HuH-7 (cell line): ENCODE results near the gene COL4A1.
A peak's percentile ranks its signal among the peaks of the same experiment; 100 is the strongest.
"Not testable (repeated sequence)": the region's sequence is repeated elsewhere in the genome, so short reads cannot be mapped to it uniquely, and the experiment has no call there.

Experiments used
- DNase-seq: peaks from one replicate; pipeline ENCODE4 v3.0.0; 2011; ENCODE audit warnings: low spot score

Gene COL4A1

GRCh38 chr13:110113284-110113764 lies 193.6 kb downstream of the COL4A1 start:
- DNase-seq: no peak

GRCh38 chr13:110112379-110112778 lies 194.6 kb downstream of the COL4A1 start:
- DNase-seq: not testable (repeated sequence)

- DNase-seq: no peak
Measured at GRCh38 chr13:110110783-110111182, 196.2 kb downstream of the COL4A1 start.

GRCh38 chr13:110109910-110110309 lies 197.0 kb downstream of the COL4A1 start:
- no peak for DNase-seq

- no peak for DNase-seq
Measured at GRCh38 chr13:110109140-110109783, 197.7 kb downstream of the COL4A1 start.

- peak; percentile 67 for DNase-seq
Measured at GRCh38 chr13:110108348-110109139, 198.4 kb downstream of the COL4A1 start.

- DNase-seq: no peak
Measured at GRCh38 chr13:110107568-110108347, 199.2 kb downstream of the COL4A1 start.

GRCh38 chr13:110106726-110107125 lies 200.2 kb downstream of the COL4A1 start:
- no peak for DNase-seq

GRCh38 chr13:110105136-110105535 lies 201.8 kb downstream of the COL4A1 start:
- no peak for DNase-seq

- DNase-seq: no peak
Measured at GRCh38 chr13:110103534-110103933, 203.4 kb downstream of the COL4A1 start.

- DNase-seq: no peak
Measured at GRCh38 chr13:110103026-110103425, 203.9 kb downstream of the COL4A1 start.

GRCh38 chr13:110102053-110102452 lies 204.9 kb downstream of the COL4A1 start:
- DNase-seq: no peak

- no peak for DNase-seq
Measured at GRCh38 chr13:110099922-110100321, 207.0 kb downstream of the COL4A1 start.
